HG03135 (cell line): Measurements from ENCODE around the gene SEC24B.
"Not testable (repeated sequence)": the region's sequence is repeated elsewhere in the genome, so short reads cannot be mapped to it uniquely, and the experiment has no call there.

Experiments used
- ATAC-seq: cut with Tn5 transposase; IDR thresholded peaks from one replicate; pipeline ENCODE4 v1.9.1; 2021; ENCODE audit warnings: mild to moderate bottlenecking, moderate library complexity; ENCODE audit not compliant: unreplicated experiment

SEC24B gene

DNA sequence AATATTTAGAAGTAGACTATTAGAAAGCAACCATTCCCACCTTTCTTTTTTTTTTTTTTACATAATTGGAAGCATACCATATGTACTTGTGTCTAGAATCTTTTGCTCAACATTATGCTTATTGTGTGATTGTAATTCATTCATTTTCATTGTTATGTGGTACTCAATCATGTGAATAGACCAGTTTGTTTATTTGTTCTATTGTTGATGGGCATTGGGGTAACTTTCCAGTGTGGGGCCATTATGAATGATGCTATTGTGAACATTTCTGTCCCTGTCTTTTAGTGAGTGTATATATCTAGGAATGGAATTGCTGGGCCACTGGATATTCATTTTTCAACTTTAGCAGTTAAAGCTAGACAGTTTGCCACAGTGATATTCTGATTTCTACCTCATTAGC is 63.9 kb downstream of the SEC24B start:
- ATAC-seq, result no peak

DNA sequence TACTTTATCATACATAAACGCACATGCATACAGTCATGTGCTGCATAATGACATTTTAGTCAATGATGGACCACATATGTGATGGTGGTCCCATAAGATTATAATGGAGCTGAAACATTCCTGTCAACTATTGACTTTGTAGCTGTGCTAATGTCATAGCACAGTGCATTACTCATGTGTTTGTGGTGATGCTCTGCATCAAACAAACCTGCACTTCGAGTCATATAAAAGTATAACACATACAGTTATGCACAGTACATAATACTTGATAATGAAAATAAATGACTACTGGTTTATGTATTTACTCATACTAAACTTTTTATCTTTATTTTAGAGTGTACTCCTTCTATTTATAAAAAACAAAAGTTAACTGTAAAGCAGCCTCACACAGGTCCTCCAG is 65.9 kb downstream of the SEC24B start:
- no peak for ATAC-seq

DNA sequence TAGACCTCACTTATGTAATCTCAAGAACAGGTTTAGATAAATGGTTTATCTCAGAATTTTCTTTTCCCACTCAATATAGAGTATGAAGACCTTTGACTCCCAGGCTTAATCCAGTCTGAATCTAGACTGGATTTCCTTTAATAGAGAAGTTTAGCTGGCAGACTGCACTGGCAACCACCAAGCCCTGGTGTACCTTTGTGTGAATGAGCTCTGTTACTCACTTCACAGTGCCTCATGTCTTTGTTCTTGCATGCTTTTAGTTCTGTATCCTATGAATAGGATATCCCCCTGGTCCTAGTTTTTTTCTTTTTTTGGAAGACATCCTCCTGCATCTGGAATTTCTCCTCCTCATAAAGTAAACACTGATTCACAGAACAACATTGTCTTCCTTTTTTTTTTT is 73.3 kb downstream of the SEC24B start:
- ATAC-seq, result no peak

DNA sequence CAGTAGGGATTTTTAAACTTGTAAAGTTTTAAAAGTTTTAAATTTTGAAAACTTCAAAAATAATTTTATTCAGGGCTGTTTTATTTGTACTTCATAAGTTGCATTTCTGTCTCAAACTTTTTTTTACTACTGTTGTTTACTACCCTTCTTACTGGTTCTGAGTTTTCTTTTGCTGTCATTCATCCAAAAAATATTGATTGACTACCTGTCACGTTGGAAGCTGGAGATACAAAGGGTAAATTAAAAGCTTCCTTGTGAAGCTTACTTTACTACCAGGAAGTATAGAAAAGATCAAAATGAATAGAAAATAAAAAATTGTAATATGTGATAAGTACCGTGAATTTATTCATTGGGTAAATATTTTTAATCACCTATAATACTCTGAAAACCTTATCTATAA is 77.1 kb downstream of the SEC24B start:
- no peak for ATAC-seq

- no peak for ATAC-seq
These were observed 77.8 kb downstream of the SEC24B start for GRCh38 chr4:109511414-109511813.

DNA sequence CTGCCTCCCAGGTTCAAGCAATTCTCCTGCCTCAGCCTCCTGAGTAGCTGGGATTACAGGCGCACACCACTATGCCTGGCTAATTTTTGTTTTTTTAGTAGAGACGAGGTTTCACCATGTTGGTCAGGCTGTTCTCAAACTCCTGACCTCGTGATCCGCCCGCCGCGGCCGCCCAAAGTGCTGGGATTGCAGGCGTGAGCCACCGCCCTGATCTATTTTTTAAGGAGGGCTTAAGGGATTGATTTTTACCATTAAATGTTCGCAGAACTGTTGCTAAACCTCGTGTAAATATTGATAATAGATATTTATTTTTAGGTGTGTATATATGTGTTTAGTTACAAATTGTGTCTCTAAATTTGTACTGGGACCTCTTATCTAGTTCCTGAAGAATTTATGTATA is 79.8 kb downstream of the SEC24B start:
- ATAC-seq, result not testable (repeated sequence)

- ATAC-seq, result no peak
These were observed 98.6 kb downstream of the SEC24B start for GRCh38 chr4:109532182-109532581.

DNA sequence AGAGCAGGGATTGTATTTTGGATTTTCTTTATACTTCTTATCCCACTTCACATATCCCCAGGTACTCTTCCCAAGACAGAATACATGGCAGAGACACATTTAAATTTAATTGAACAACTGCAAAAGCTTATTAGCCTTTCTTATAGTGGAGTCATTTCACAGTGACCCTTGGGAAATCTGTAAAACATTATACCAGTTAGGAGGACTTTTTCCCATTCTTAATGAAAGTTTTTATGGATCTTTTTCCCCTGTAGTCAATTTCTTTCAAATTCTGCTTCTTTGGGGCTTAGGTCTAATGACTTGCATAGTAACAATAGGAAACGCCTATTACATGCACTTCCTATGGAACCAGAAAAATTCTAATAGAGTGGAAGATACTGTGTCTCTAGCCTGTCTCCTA is 111.8 kb downstream of the SEC24B start:
- ATAC-seq, result no peak

GRCh38 chr4:109547394-109547793 is 113.8 kb downstream of the SEC24B start:
- ATAC-seq, result no peak

GRCh38 chr4:109548655-109549054 is 115.0 kb downstream of the SEC24B start:
- ATAC-seq, result no peak

DNA sequence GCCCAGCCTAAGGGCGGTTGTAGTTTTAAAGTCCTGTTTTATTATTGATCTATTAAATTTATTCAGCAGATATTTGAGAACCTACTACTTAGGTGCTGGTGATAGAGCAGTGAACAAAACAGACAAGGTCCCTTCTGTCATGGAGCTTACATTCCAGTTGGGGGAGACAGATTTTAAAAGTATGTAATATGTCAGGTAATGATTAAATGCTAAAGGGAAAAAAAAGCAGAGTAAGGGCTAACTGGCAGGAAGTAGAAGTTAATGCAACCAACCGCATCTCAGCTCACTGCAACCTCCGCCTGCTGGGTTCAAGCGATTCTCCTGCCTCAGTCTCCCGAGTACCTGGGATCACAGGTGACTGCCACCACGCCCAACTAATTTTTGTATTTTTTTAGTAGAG is 118.6 kb downstream of the SEC24B start:
- ATAC-seq, result no peak

- no peak for ATAC-seq
These were observed 119.5 kb downstream of the SEC24B start for GRCh38 chr4:109553130-109553529.

- ATAC-seq, result no peak
These were observed 121.4 kb downstream of the SEC24B start for GRCh38 chr4:109554971-109555370.

DNA sequence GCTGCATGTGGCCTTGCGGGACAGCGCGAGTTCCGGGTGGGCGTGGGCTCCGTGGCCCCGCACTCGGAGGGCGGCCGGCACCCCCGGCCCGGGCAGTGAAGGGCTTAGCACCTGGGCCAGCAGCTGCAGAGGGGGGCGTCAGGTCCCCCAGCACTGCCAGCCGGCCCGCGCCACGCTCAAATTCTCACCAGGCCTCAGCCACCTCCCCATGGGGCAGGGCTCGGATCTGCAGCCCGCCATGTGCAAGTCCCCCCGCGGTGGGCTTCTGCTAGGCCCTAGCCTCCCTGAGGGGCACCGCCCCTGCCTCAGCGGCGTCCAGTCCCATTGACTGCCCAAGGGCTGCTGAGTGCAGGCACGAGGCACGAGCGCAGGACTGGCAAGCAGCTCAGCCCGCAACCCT is 123.8 kb downstream of the SEC24B start:
- no peak for ATAC-seq

GRCh38 chr4:109558095-109558494 is 124.5 kb downstream of the SEC24B start:
- not testable (repeated sequence) for ATAC-seq

DNA sequence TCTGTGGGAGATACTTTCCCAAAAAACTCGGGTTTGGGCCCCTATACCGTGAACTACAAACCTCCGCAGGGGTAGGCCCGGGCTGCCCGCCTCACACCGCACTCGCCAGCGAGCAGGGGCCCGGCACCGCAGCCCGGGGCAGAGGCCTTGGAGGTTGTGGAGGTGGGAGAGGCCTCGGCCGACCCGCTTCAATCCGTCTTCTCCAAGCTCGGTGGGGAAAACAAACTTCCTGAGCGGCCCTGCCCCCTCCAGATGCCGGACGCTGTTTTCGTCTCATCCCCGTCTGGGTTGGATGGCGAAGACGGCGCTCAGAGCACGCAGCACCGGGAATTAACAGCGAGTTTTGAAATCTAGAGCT is 126.0 kb downstream of the SEC24B start:
- peak; percentile 23 for ATAC-seq

DNA sequence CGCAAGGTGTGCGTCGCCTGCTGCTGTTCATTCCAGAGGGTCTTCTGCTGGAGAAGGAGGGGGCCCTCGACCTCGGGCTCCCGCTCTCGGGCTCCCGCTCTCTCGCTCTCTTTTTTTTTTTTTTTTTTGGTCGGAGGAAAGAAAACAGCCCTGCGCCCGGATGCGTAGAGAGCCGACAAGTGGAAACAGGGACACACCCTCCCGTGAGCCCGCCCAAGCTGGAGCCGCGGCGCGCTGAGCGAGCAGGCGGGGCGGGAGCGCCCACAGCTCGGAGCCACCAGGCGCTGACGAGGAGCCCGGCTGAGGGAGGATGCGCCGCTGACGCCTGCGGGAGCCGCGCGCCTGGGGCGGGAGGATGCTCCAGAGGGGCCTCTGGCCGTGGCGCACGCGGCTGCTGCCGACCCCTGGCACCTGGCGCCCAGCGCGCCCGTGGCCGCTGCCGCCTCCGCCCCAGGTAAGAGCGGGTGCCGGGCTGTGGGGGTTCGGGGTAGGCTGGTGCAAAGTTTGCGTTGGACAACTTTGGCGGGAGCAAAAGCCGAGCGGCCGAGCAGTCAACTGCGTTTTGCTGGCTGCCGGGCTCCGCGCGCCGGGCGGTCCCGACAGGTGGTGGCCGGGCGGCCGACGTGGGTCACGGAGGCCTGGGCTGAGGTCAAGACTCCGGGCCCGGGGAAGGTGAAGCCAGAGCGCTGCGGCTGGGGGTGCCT is 126.5 kb downstream of the SEC24B start, which contains the start of gene MCUB:
Gene MCUB, plus strand, starts transcription at position 264 of the 704 bp plus-strand sequence. Its CDS starts 92 bp downstream, at position 356.
- peak; percentile 89 for ATAC-seq

- ATAC-seq, result peak; percentile 72
These were observed 127.3 kb downstream of the SEC24B start for GRCh38 chr4:109560687-109561461.

DNA sequence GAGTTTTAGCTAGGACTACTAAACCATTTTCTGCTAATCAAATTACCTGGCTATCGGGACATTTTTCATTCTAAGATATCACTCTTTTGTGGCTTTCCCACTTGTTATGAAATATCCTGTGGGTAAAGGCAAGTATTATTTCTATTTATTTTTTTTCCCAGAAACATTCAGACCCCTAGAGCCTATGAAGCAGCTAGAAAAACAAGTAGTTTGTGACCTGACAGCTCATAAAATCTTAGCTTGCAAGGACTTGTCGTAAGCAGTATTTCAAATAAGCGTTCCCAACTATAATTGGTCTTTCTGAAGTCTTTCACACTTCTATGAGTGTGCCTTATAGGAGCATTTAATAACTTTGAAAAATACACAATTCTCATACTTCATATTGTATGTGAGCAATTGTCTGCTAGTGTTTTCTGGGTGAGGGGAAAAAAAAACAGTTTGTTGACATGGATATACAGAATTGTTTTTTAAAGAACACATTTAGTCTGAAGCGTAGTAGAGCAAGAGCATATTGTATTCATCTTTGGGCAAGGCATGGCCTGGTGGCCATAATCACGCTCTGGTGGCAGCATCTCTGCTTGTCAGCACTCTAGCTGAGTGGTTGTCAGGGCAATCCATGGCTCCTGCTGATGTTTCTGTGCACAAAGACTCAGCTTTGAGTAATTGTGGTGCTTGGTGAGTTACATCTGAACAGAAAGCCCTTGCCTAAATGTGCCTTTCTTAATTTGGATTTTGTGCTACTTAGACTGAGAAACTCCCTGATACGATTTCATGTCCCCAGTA is 129.0 kb downstream of the SEC24B start:
- no peak for ATAC-seq

GRCh38 chr4:109571494-109571893 is 137.9 kb downstream of the SEC24B start:
- ATAC-seq, result no peak

GRCh38 chr4:109572154-109572553 is 138.5 kb downstream of the SEC24B start:
- no peak for ATAC-seq

DNA sequence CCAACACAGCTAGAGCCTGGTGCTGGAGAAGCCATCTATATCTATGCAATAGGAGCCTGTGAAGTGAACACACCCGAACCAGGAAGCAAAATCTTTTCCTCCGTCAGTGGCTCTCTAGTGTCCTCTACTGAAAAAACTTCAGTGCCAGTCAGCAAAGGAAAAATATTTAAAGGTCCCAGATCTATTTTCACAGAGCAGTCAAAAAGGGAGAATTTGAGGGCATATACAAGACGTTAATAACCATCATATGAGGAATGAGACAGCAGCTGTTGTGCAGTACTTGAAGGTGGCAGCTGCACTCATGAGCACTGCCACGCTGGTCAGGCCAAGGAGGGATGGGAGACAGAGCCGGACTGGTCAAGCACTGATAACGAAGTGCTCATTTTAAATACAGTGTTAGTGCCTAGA is 140.8 kb downstream of the SEC24B start:
- ATAC-seq, result no peak
